Mesothelial cell of epicardium (in vitro differentiated cells): ENCODE results near the gene NPC1L1. TPM values are rescaled to one million over a fixed set of nuclear protein-coding genes. Genes with fewer than 3 reads are reported as not detected.

Source experiments
- DNase-seq, 2 experiments: peaks; one replicate each; pipeline ENCODE4 v3.0.0; 2021; ENCODE audit warnings: low spot score in 2 of 2; ENCODE audit not compliant: unreplicated experiment in 2 of 2
- H3K27ac Mint-ChIP-seq: 2 replicates; pipeline ENCODE4 v1.8.0; 2021; ENCODE audit warnings: mixed read lengths
- H3K27me3 Mint-ChIP-seq: 2 replicates; pipeline ENCODE4 v1.8.0; 2021; ENCODE audit warnings: low read depth, mixed read lengths
- H3K36me3 Mint-ChIP-seq: 2 replicates; pipeline ENCODE4 v1.8.0; 2021; ENCODE audit warnings: mixed read lengths
- H3K4me1 Mint-ChIP-seq: 2 replicates; pipeline ENCODE4 v1.8.0; 2021; ENCODE audit warnings: mixed read lengths
- H3K4me3 Mint-ChIP-seq: 2 replicates; pipeline ENCODE4 v1.8.0; 2021; ENCODE audit warnings: mild to moderate bottlenecking, moderate library complexity, mixed read lengths
- H3K9me3 Mint-ChIP-seq: 2 replicates; pipeline ENCODE4 v1.8.0; 2021; ENCODE audit warnings: mixed read lengths
- total RNA-seq: library from RNA; stranded (reverse); gene quantifications from 3 replicates; pipeline ENCODE4 v1.2.1, GENCODE V29; 2021
- TF ChIP-seq, protein P1 (sequence below): fragments of 200-600 bp; sonication (generic); IDR thresholded peaks from one replicate; pipeline ENCODE4 v1.5.0; 2021; ENCODE audit warnings: antibody characterized with exemption; ENCODE audit not compliant: unreplicated experiment

Gene NPC1L1
- total RNA-seq, 1 donor from 2014 or later, result 0.07 TPM

DNA sequence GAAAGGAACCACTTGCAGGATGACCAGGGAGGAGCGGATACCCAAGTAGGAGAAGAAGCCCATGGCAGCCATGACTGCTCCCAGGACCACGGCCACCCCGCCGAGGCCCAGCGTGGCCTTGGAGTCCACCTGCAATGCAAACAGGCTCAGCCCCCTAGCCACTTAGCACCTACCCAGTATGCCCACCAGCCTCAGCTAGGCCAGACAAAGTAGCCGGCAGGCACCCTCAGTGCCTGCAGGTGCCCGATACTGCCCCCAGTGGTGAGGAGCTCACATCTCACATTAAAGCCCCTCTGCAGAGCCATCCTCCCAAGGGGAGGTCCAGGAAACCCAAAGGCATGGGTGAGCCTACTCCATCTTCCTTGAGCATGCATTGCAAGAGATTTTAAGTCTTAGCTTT, 6.6 kb downstream of the NPC1L1 start:
- TF ChIP-seq, protein P1, sequence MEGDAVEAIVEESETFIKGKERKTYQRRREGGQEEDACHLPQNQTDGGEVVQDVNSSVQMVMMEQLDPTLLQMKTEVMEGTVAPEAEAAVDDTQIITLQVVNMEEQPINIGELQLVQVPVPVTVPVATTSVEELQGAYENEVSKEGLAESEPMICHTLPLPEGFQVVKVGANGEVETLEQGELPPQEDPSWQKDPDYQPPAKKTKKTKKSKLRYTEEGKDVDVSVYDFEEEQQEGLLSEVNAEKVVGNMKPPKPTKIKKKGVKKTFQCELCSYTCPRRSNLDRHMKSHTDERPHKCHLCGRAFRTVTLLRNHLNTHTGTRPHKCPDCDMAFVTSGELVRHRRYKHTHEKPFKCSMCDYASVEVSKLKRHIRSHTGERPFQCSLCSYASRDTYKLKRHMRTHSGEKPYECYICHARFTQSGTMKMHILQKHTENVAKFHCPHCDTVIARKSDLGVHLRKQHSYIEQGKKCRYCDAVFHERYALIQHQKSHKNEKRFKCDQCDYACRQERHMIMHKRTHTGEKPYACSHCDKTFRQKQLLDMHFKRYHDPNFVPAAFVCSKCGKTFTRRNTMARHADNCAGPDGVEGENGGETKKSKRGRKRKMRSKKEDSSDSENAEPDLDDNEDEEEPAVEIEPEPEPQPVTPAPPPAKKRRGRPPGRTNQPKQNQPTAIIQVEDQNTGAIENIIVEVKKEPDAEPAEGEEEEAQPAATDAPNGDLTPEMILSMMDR, result no peak
- no peaks in the 10 kb centered on the region for H3K27me3 Mint-ChIP-seq
- no peaks in the 10 kb centered on the region for H3K36me3 Mint-ChIP-seq
- H3K4me1 Mint-ChIP-seq, result no peaks in the 10 kb centered on the region
- no peak overlapping the region for H3K27ac Mint-ChIP-seq
- no peaks in the 10 kb centered on the region for H3K9me3 Mint-ChIP-seq
- H3K4me3 Mint-ChIP-seq, result no peak overlapping the region
- no peak for DNase-seq

GRCh38 chr7:44534087-44534486, 7.0 kb downstream of the NPC1L1 start:
- Mint-ChIP-seq H3K36me3 (no peaks in the 10 kb centered on the region), H3K4me1 (no peaks in the 10 kb centered on the region), H3K27me3 (no peaks in the 10 kb centered on the region), H3K9me3 (peaks cover 1% of the 10 kb centered on the region), H3K27ac (no peak overlapping the region), H3K4me3 (no peak overlapping the region)
- TF ChIP-seq, protein P1, result no peak
- DNase-seq, result peak in 1 of 2 experiments; percentile 20

- Mint-ChIP-seq H3K4me3 (no peak overlapping the region), H3K27me3 (no peaks in the 10 kb centered on the region), H3K9me3 (peaks cover 5% of the 10 kb centered on the region), H3K27ac (no peak overlapping the region), H3K4me1 (no peaks in the 10 kb centered on the region), H3K36me3 (no peaks in the 10 kb centered on the region)
- TF ChIP-seq, protein P1, result no peak
- DNase-seq, result no peak
Measured at GRCh38 chr7:44533301-44534055, 7.7 kb downstream of the NPC1L1 start.

GRCh38 chr7:44531421-44532380, 9.4 kb downstream of the NPC1L1 start:
- Mint-ChIP-seq H3K4me1 (no peaks in the 10 kb centered on the region), H3K27ac (no peak overlapping the region), H3K4me3 (no peak overlapping the region), H3K9me3 (peaks cover 8% of the 10 kb centered on the region), H3K36me3 (no peaks in the 10 kb centered on the region), H3K27me3 (no peaks in the 10 kb centered on the region)
- TF ChIP-seq, protein P1, result no peak
- DNase-seq, result no peak

GRCh38 chr7:44530990-44531389, 10.1 kb downstream of the NPC1L1 start:
- TF ChIP-seq, protein P1, result no peak
- Mint-ChIP-seq H3K36me3 (no peaks in the 10 kb centered on the region), H3K4me3 (no peak overlapping the region), H3K4me1 (no peaks in the 10 kb centered on the region), H3K27me3 (no peaks in the 10 kb centered on the region), H3K9me3 (peaks cover 8% of the 10 kb centered on the region), H3K27ac (no peak overlapping the region)
- no peak for DNase-seq
